ENCODE results near the gene RHBDD1.
"Not testable (repeated sequence)": the region's sequence is repeated elsewhere in the genome, so short reads cannot be mapped to it uniquely, and the experiment has no call there.

GRCh38 chr2:226843001-226843400, 7.1 kb downstream of the RHBDD1 start:
- TF ChIP-seq POLR2A, CTCF (IDR thresholded peaks at IDR 0.05): not testable (repeated sequence)

Data from uterus (tissue), 2 donors.